Neuronal stem cell (in vitro differentiated cells): Measurements from ENCODE around the gene RNF10.

Experiments
- DNase-seq: peaks from one replicate; pipeline ENCODE4 v3.0.0-alpha.2; 2013; ENCODE audit warnings: low spot score
- H2AFZ ChIP-seq: one replicate; pipeline ENCODE4 v1.6.1; 2013; ENCODE audit warnings: mild to moderate bottlenecking, low read length, inconsistent platforms
- H2AK5ac ChIP-seq: 2 replicates; pipeline ENCODE4 v1.6.1; 2013; ENCODE audit warnings: low read depth, mild to moderate bottlenecking, inconsistent platforms, low read length, moderate library complexity, mixed read lengths
- H2BK120ac ChIP-seq: 2 replicates; pipeline ENCODE4 v1.6.1; 2013; ENCODE audit warnings: low read depth, mild to moderate bottlenecking, inconsistent platforms, low read length, moderate library complexity, mixed read lengths
- H2BK12ac ChIP-seq: one replicate; pipeline ENCODE4 v1.6.1; 2013; ENCODE audit warnings: low read length, inconsistent platforms
- H2BK15ac ChIP-seq: 2 replicates; pipeline ENCODE4 v1.6.1; 2013; ENCODE audit warnings: mild to moderate bottlenecking, low read length, inconsistent platforms, mixed read lengths
- H2BK5ac ChIP-seq: one replicate; pipeline ENCODE4 v1.6.1; 2013; ENCODE audit warnings: inconsistent platforms, mild to moderate bottlenecking, low read length, moderate library complexity
- H3K14ac ChIP-seq: one replicate; pipeline ENCODE4 v1.6.1; 2013; ENCODE audit warnings: low read length, inconsistent platforms
- H3K18ac ChIP-seq: 2 replicates; pipeline ENCODE4 v1.6.1; 2013; ENCODE audit warnings: low read length, inconsistent platforms
- H3K23ac ChIP-seq: 2 replicates; pipeline ENCODE4 v1.6.1; 2013; ENCODE audit warnings: low read depth, mild to moderate bottlenecking, mixed read lengths, low read length, inconsistent platforms; ENCODE audit not compliant: poor library complexity
- H3K27ac ChIP-seq: replicated peaks from 3 replicates; pipeline ENCODE4 v1.5.1; 2013; ENCODE audit warnings: low read length, inconsistent platforms
- H3K27me3 ChIP-seq, 3 experiments: 2 replicates each; pipeline ENCODE4 v1.6.1; 2013; ENCODE audit warnings: low read length in 3 of 3, mild to moderate bottlenecking in 2 of 3, inconsistent platforms in 1 of 3, low read depth in 1 of 3, mixed read lengths in 1 of 3, moderate library complexity in 1 of 3; ENCODE audit not compliant: control insufficient read depth in 3 of 3, insufficient read depth in 3 of 3
- H3K36me3 ChIP-seq, 2 donors: replicated peaks in 1 of 2; 2 replicates each; pipeline ENCODE4 v1.6.1; 2013; ENCODE audit warnings: low read length in 2 of 2; ENCODE audit not compliant: control insufficient read depth in 2 of 2, insufficient read depth in 2 of 2
- H3K4ac ChIP-seq: 2 replicates; pipeline ENCODE4 v1.6.1; 2013; ENCODE audit warnings: inconsistent platforms, mild to moderate bottlenecking, low read length, moderate library complexity
- H3K4me1 ChIP-seq, 2 donors: 1 replicate in 1 of 2; 2 replicates in 1 of 2; pipeline ENCODE4 v1.6.1; 2013; ENCODE audit warnings: low read length in 2 of 2, low read depth in 1 of 2; ENCODE audit not compliant: control insufficient read depth in 2 of 2, insufficient read depth in 1 of 2
- H3K4me2 ChIP-seq: one replicate; pipeline ENCODE4 v1.6.1; 2013; ENCODE audit warnings: mild to moderate bottlenecking, low read length, inconsistent platforms; ENCODE audit not compliant: insufficient read depth, poor library complexity, severe bottlenecking
- H3K4me3 ChIP-seq, 2 donors: 2 replicates each; pipeline ENCODE4 v1.5.1; 2013; ENCODE audit warnings: low read length in 2 of 2, mild to moderate bottlenecking in 2 of 2, inconsistent platforms in 1 of 2, moderate library complexity in 1 of 2
- H3K79me1 ChIP-seq: one replicate; pipeline ENCODE4 v1.6.1; 2013; ENCODE audit warnings: low read depth, mild to moderate bottlenecking, inconsistent platforms, low read length, moderate library complexity
- H3K9ac ChIP-seq: one replicate; pipeline ENCODE4 v1.6.1; 2013; ENCODE audit warnings: mild to moderate bottlenecking, low read depth, low read length, inconsistent platforms; ENCODE audit not compliant: poor library complexity
- H3K9me3 ChIP-seq, 2 donors: replicated peaks in 1 of 2; 2 replicates each; pipeline versions ENCODE3 to v1.6.1; 2013; ENCODE audit warnings: low read length in 2 of 2, mild to moderate bottlenecking in 2 of 2, inconsistent platforms in 1 of 2, low read depth in 1 of 2, mixed read lengths in 1 of 2, moderate library complexity in 1 of 2; ENCODE audit not compliant: control insufficient read depth in 2 of 2, insufficient read depth in 1 of 2
- H4K8ac ChIP-seq: one replicate; pipeline ENCODE4 v1.6.1; 2013; ENCODE audit warnings: low read depth, mild to moderate bottlenecking, inconsistent platforms, low read length, moderate library complexity
- H4K91ac ChIP-seq: one replicate; pipeline ENCODE4 v1.6.1; 2013; ENCODE audit warnings: low read length, low read depth, mild to moderate bottlenecking, inconsistent platforms; ENCODE audit not compliant: poor library complexity
- WGBS, 2 donors: extraction: QIAGEN DNeasy Blood & Tissue Kit; methylation state at CpG; one replicate each; pipeline ENCODE4 v1.1.7; 2013; ENCODE audit warnings: missing lambda C conversion rate in 2 of 2, mixed read lengths in 1 of 2; ENCODE audit not compliant: insufficient read length in 2 of 2, insufficient replicate concordance in 1 of 2; ENCODE audit errors: extremely low coverage in 2 of 2; 5-methylcytosine and 5-hydroxymethylcytosine counted together

RNF10 gene

DNA sequence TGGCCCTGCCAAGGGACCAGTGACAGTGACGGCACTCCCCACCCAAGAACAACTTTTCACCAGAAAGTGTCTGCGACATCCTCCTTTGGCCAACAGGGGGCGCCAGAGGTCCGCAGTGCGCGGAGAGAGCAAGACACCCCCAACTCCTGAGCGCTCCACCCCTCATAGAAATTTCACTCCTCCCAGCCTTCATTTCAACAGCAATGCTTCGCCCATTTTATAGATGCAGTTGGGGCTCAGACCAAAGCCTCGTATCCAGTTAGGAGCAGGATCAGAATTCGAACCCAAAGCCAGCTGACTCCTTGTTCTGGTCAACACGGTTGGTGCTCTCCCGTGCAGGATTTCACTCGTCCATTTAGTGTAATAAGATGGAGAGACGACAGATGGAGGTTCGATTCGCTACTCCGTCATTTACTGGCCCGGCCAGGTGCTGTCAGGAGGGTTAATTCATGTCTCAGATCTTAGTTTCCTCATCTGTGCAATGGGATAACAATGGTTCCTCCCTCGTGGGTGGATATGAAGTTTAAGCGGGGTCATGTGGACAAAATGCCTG, 49.4 kb downstream of the RNF10 start:
- no peak overlapping the region for H3K9ac ChIP-seq
- H2AK5ac ChIP-seq, result no peak overlapping the region
- no peaks in the 10 kb centered on the region for H3K9me3 ChIP-seq
- H3K79me1 ChIP-seq, result no peaks in the 10 kb centered on the region
- DNase-seq, result peak; percentile 82
- no peak overlapping the region for H4K91ac ChIP-seq
- no peak overlapping the region for H3K4ac ChIP-seq
- no peak overlapping the region for H2BK12ac ChIP-seq
- H3K4me3 ChIP-seq, result no peak overlapping the region
- no peak overlapping the region for H3K14ac ChIP-seq
- peaks cover 0 to 34% (median 11%) of the 10 kb centered on the region in 3 experiments for H3K27me3 ChIP-seq
- peak overlapping the region; percentile 36 for H3K4me2 ChIP-seq
- H3K36me3 ChIP-seq, result peaks cover 10 to 17% of the 10 kb centered on the region in 2 donors
- no peak overlapping the region for H2BK120ac ChIP-seq
- H2AFZ ChIP-seq, result peak overlapping the region; percentile 67
- WGBS, 2 donors, result no CpG with 5 or more reads among the region's 20 CpGs
- H3K4me1 ChIP-seq, result peaks cover 4 to 11% of the 10 kb centered on the region in 2 donors
- no peak overlapping the region for H3K27ac ChIP-seq
- H4K8ac ChIP-seq, result no peak overlapping the region
- H3K18ac ChIP-seq, result peak overlapping the region; percentile 44
- H2BK5ac ChIP-seq, result no peak overlapping the region
- no peak overlapping the region for H3K23ac ChIP-seq
- no peak overlapping the region for H2BK15ac ChIP-seq

DNA sequence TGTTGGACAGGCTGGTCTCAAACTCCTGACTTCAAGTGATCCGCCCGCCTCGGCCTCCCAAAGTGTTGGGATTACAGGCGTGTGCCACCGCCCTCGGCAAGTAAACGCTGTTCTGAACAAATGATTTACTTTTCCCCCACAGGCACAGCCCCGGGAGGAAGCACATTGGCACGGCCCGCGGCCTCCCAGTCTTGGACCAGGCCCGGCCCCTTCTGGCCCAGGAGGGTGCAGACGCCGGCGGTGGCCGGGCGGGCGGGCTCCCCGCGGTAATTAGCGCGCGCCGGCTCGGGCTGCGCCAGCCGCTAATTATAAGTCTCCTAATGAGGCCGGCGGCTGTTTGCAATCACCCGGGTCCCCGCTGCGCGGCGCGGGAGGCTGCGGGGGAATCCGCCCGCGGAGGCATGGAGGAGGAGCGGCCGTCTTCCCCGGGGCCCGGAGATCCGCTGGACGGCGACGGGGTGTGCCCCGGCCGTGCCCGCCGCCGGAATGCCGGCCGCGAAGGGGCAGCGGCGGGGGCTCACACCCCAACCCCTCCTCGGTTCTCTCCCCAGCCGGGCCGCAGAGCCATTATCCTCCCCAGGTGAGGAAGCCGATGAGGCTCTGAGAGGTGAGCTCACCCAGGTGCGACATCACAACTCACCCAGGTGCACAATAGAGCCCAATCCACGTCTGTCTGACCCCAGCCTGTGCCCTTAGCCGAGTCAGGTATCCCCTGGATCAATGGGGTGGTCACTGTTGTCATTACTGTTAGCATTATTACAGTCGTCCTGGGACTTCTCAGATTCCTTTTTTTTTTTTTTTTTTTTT, 50.4 kb downstream of the RNF10 start:
- peak; percentile 71 for DNase-seq
- peak overlapping the region; percentile 46 for H3K18ac ChIP-seq
- no peak overlapping the region for H2BK120ac ChIP-seq
- no peak overlapping the region for H2BK12ac ChIP-seq
- H3K27me3 ChIP-seq, result peaks cover 0 to 34% (median 11%) of the 10 kb centered on the region in 3 experiments
- no peak overlapping the region for H3K9ac ChIP-seq
- H3K4me1 ChIP-seq, result peaks cover 4 to 11% of the 10 kb centered on the region in 2 donors
- no peak overlapping the region for H3K23ac ChIP-seq
- H3K4ac ChIP-seq, result no peak overlapping the region
- no peak overlapping the region for H3K14ac ChIP-seq
- no peak overlapping the region for H2AK5ac ChIP-seq
- H2BK15ac ChIP-seq, result no peak overlapping the region
- peak overlapping the region in 1 of 2 donors; percentile 59 for H3K4me3 ChIP-seq
- no peak overlapping the region for H4K91ac ChIP-seq
- WGBS, 2 donors, result no CpG with 5 or more reads among the region's 65 CpGs
- no peaks in the 10 kb centered on the region for H3K9me3 ChIP-seq
- no peak overlapping the region for H4K8ac ChIP-seq
- no peak overlapping the region for H2BK5ac ChIP-seq
- H3K27ac ChIP-seq, result no peak overlapping the region
- no peaks in the 10 kb centered on the region for H3K79me1 ChIP-seq
- H3K36me3 ChIP-seq, result peaks cover 3 to 7% of the 10 kb centered on the region in 2 donors
- peak overlapping the region; percentile 60 for H3K4me2 ChIP-seq
- H2AFZ ChIP-seq, result peak overlapping the region; percentile 87

DNA sequence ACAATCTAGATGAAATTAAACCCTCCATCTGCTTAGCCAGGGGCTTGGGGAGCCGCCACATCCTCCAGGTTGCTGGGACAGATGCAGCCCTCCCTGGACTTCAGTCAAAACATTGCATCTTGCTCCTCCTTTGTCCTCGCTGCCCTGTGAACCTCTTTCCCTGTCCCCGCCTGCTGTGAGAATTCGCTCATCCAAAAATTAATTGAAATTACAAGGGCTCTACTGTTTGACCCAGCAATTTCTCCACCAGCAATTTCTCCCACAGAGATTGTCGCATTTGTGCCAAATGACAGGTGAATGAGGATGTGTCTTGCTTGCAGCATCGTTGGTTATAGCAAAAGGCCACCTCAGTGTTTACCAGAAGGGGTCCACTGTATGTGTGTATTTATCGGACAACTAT, 52.0 kb downstream of the RNF10 start:
- Histone ChIP-seq H2BK12ac (no peak overlapping the region), H3K14ac (no peak overlapping the region), H3K23ac (no peak overlapping the region), H3K18ac (no peak overlapping the region), H3K27me3 (peaks cover 0 to 34% (median 11%) of the 10 kb centered on the region in 3 experiments), H3K27ac (no peak overlapping the region), H3K4me1 (peaks cover 4 to 11% of the 10 kb centered on the region in 2 donors), H2BK15ac (no peak overlapping the region), H3K4me3 (no peak overlapping the region), H3K79me1 (no peaks in the 10 kb centered on the region), H2AK5ac (no peak overlapping the region), H4K91ac (no peak overlapping the region), H3K9me3 (no peaks in the 10 kb centered on the region), H3K36me3 (no peaks in the 10 kb centered on the region), H2BK120ac (no peak overlapping the region), H3K4me2 (no peak overlapping the region), H3K4ac (no peak overlapping the region), H3K9ac (no peak overlapping the region), H2AFZ (no peak overlapping the region), H2BK5ac (no peak overlapping the region), H4K8ac (no peak overlapping the region)
- WGBS, 2 donors, result no CpG with 5 or more reads among the region's 7 CpGs
- DNase-seq, result no peak

DNA sequence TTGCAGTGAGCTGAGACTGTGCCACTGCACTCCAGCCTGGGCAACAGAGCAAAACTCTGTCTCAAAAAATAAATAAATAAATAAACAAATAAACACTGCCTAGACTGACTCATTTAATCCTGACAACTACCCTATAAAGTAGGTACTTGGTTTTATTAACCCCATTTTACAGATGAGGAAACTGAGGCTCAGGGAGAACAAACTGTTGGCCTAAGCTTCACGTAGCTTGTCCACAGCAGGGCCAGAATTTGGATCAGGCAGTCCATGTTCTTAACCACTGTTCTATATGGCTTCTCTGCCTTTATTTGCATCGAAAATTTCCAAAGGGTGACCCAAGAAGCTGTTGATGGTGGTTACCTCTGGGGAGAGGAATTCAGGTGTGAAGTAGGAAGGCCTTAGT, 52.7 kb downstream of the RNF10 start:
- Histone ChIP-seq H3K18ac (no peak overlapping the region), H2BK120ac (no peak overlapping the region), H3K9ac (no peak overlapping the region), H3K23ac (no peak overlapping the region), H3K9me3 (no peaks in the 10 kb centered on the region), H4K8ac (no peak overlapping the region), H3K4me3 (no peak overlapping the region), H2AK5ac (no peak overlapping the region), H3K4me2 (no peak overlapping the region), H3K4me1 (peaks cover 1 to 8% of the 10 kb centered on the region in 2 donors), H2BK5ac (no peak overlapping the region), H3K27ac (no peak overlapping the region), H2AFZ (no peak overlapping the region), H2BK12ac (no peak overlapping the region), H3K14ac (no peak overlapping the region), H3K79me1 (no peaks in the 10 kb centered on the region), H3K27me3 (peaks cover 0 to 39% (median 11%) of the 10 kb centered on the region in 3 experiments), H3K4ac (no peak overlapping the region), H2BK15ac (no peak overlapping the region), H3K36me3 (no peaks in the 10 kb centered on the region), H4K91ac (no peak overlapping the region)
- no peak for DNase-seq
- no CpG with 5 or more reads among the region's 2 CpGs for WGBS, 2 donors
